ENCODE measurements around the gene CHRD. TPM values are rescaled to one million over a fixed set of nuclear protein-coding genes. Genes with fewer than 3 reads are reported as not detected.

CHRD gene
- total and polyA plus RNA-seq, 9 of the 15 experiments (the other 6 are each of a cell fraction or from before 2014, with no cell fraction given) = 0.11 to 1.3 (median 0.59) TPM; not detected in 3

GRCh38 chr3:184360929-184361531 lies 18.8 kb upstream of the CHRD start:
- 7% methylated on average over 24 of the region's 24 CpGs for WGBS (ENCODE audit: insufficient coverage, low coverage, missing lambda C conversion rate)
- CTCF ChIA-PET (ENCODE audit: low intra/inter-chr PET ratio) = no interaction called here
- no peaks in the 10 kb centered on the region for H4K20me1 ChIP-seq (replicated peaks; ENCODE audit: control insufficient read depth, insufficient read depth, low read length)
- peaks cover 8% of the 10 kb centered on the region for H3K9me1 ChIP-seq (ENCODE audit: control insufficient read depth, insufficient read depth, low read length)
- H3K27me3 ChIP-seq (ENCODE audit: control insufficient read depth in 2 of 2, insufficient read depth in 2 of 2, low read length in 2 of 2) = no peaks in the 10 kb centered on the region
- DNase-seq (ENCODE audit: extremely low read depth in 1 of 4, low spot score in 3 of 4) (no peak), FAIRE-seq (peak; percentile 51), ATAC-seq (no peak)
- no peaks in the 10 kb centered on the region for H3K9me3 ChIP-seq (replicated peaks; ENCODE audit: control insufficient read depth, insufficient read depth, low read depth, low read length)
- peak overlapping the region; percentile 71 for H3K4me3 ChIP-seq
- TSS peak; percentile 73 for BruUV-seq (replicated peaks)
- peaks cover 28 to 63% of the 10 kb centered on the region in 2 experiments for H3K4me1 ChIP-seq (replicated peaks in 1 of 2; ENCODE audit: control insufficient read depth in 2 of 2, insufficient read depth in 2 of 2, low read length in 2 of 2)
- intact Hi-C loops (cut with micrococcal nuclease) = no loop called here
- peak overlapping the region; percentile 51 for H3K27ac ChIP-seq (ENCODE audit: extremely low read depth, low read depth, low read length)
- peaks cover 45% of the 10 kb centered on the region for H3K36me3 ChIP-seq (ENCODE audit: control insufficient read depth, insufficient read depth, low read length)
- H2AFZ ChIP-seq (ENCODE audit: low read depth, low read length) = peak overlapping the region; percentile 85
- peak overlapping the region; percentile 97 for H3K4me2 ChIP-seq (ENCODE audit: insufficient read depth, low read length)
- POLR2A ChIA-PET = interaction anchor here (0.6 to 0.7 kb wide), 2 partner anchors 13 to 58 kb away, joined by 3 read pairs; no protein-coding TSS in a partner anchor
- in situ Hi-C loops (cut with MboI) = no loop called here
- H3K9ac ChIP-seq (ENCODE audit: insufficient read depth in 1 of 2, low read depth in 2 of 2, low read length in 2 of 2) = peak overlapping the region; percentile 88 to 95
- H3K79me2 ChIP-seq (ENCODE audit: control insufficient read depth, insufficient read depth, low read length) = peaks cover 56% of the 10 kb centered on the region
- 0 out of 2 replicates have a peak, but pooled peaks have one; percentile 29 for TF ChIP-seq ZBTB40 (IDR thresholded peaks at IDR 0.05)
- no peak for TF ChIP-seq ZBTB40 (CRISPR knock-in tag; IDR thresholded peaks at IDR 0.05)
- no peak for TF ChIP-seq ZBED1 (IDR thresholded peaks at IDR 0.05)
- TF ChIP-seq NCOA1 (IDR thresholded peaks at IDR 0.05; ENCODE audit: low read depth) = no peak
- TF ChIP-seq MAX (CRISPR knock-in tag; IDR thresholded peaks at IDR 0.05) = peak; percentile 45
- TF ChIP-seq MYC (IDR thresholded peaks at IDR 0.05; ENCODE audit: low read depth, low read length) = peak; percentile 5; the same call in 1 of the 2 replicates
- TF ChIP-seq MYC (CRISPR knock-in tag; IDR thresholded peaks at IDR 0.05; ENCODE audit: borderline replicate concordance, low read depth) = peak; percentile 35; the same call in 1 of the 2 replicates
- TF ChIP-seq ZMIZ1 (IDR thresholded peaks at IDR 0.05; ENCODE audit: low read depth in 2 of 2, low read length in 2 of 2) = no peak
- TF ChIP-seq ZNF431 (CRISPR knock-in tag; IDR thresholded peaks at IDR 0.05) = 0 out of 2 replicates have a peak, but pooled peaks have one; percentile 26

All from K562 (cell line).